Stimulated activated naive CD8-positive, alpha-beta T cell treated with anti-CD3 and anti-CD28 coated beads, Interleukin-15, Interleukin-2, amounts not matched to agents 100 U/mL and 50 U/mL, for 24 hours (primary cell): ENCODE results near the gene SERPINB1.

ENCODE experiments used
- ATAC-seq: fragments of 150-1000 bp; cut with Tn5 transposase; one replicate; pipeline ENCODE4 v1.10.0; 2021
- DNase-seq: peaks from one replicate; pipeline ENCODE4 v3.0.0; 2021

The SERPINB1 gene

DNA sequence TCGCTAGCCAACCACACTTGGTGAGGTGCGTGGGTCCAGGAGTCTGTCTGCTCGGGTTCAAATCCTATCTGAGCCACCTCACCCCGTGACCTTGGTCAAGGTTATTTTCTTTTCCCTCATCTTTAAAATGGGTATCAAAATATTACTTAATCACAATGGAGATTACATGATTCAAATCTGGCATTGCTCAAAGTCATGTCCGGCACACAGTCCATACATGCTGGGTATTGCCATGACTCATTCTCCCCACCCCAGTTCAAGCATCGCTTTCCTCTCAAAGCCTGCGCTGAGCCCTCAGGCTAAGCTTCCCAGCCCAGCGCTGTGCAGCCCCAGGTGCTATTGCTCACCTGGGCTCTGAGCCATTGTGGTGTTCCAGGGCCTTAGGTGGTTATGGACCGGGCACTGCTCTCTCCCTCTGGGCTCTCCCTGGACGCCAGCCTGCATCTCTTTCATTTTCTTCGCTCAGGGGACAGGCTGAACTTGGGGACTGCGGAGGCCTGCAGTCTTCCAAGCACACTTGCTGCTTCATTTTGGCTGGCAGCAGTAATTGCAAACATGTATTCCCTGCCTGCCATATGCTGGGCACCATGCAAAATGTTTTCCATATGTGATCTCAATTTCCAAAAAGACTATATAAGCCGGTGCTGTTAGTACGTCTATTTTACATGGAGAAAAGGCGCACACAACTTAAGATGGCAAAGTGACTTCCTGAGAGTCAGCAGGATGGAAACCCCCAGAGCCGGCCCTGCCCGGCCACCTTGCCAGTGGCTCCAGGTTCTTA is 49.1 kb downstream of the SERPINB1 start:
- DNase-seq: no peak

DNA sequence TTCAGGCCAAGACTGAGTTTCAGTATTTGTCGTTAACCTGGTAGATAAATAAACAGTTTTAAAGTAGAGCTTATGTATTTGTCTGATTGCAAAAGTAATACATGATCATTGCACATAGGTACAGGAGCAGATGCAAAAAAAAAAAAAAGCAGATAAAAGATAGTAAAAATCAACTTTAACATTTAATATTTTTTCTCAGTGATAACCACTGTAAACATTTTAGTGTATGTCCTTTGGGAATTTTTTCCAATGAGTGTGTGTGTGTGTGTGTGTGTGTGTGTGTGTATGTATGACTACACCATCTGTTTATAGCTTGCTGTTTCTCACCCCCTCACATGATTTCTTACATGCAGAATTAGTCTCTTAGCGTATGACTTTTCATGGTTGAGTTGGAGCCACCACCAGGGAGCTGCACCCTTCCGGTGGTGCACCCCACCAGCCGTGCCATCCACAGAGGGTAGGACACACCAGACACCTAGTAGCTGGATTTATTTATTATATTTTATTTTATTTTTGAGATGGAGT is 50.2 kb downstream of the SERPINB1 start:
- DNase-seq (no peak), ATAC-seq (no peak)

More for the DNA sequence above, 49.1 kb downstream of the SERPINB1 start:
- ATAC-seq: no peak

DNA sequence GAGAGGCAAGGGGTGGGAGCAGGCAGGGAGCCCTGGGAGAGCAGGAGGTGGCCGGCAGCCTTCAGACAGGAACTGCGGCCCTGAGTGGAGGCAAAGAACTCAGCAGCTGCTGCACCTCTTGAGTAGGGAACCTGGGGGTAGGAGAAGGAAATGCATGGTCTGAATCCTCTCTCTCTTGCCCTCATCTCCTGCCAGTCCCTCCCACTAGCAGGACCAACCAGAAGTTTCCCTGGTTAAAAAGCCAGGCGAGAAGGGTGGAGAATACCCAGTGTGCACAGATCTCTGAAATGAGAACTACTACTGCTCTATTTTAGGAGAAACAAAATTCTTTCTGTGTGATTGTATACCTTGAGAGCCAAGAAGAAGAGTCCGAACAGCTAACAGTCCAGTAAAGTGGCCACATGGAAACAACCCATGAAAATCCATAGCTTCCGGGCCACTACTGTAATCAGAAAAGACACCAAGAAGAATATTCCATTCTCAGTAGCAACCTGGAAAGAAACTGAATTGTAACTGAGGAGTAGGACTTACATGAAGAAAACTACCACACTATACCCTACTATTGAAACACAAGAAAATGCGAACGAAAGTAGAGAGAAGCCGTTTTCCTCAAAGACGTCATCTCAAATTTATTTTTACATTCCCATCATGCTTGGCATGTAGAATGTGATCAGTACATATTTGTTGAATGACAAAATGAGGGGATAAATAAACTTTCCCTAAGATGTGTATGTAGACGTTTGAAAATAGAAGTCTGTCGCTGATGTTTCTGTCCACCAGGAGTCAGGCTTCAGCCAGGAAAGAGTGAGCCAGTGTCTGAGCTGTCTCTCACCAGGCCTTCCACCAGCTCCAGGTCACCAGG is 50.8 kb downstream of the SERPINB1 start:
- peak; percentile 69 for ATAC-seq
- DNase-seq: peak; percentile 62

DNA sequence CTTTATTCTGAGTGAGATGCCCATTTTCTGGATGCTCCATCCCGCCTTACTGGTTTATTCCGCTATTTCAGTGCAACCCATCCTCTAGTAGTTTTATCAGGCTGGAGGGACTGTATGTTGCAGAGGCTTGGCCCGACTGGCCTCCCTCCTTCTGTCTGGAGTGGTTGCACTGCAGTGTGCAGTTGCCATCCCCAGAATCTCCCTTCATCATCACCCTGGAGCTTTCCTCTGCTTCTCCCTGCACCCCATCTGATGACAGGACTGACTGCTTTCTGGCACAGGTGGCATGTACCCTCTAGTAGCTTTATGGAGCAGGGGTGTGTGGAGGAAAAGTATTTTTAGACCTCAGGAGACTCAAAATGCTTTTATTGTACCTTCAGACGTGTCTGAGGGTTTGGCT is 55.4 kb downstream of the SERPINB1 start:
- ATAC-seq: no peak
- no peak for DNase-seq

DNA sequence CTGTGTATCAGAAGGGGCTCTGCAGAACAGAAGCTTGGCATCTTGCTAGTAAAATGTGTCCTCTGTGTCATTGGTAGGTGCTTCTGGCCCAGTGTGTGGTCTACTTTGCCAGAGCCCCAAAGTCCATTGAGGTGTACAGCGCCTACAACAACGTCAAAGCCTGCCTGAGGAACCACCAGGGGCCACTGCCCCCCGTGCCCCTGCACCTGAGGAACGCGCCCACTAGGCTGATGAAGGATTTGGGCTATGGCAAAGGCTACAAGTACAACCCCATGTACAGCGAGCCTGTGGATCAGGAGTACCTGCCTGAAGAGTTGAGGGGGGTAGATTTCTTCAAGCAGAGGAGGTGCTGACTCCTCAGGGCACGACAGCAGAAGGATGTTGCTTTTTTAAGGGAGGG is 56.7 kb downstream of the SERPINB1 start:
- ATAC-seq (no peak), DNase-seq (no peak)

DNA sequence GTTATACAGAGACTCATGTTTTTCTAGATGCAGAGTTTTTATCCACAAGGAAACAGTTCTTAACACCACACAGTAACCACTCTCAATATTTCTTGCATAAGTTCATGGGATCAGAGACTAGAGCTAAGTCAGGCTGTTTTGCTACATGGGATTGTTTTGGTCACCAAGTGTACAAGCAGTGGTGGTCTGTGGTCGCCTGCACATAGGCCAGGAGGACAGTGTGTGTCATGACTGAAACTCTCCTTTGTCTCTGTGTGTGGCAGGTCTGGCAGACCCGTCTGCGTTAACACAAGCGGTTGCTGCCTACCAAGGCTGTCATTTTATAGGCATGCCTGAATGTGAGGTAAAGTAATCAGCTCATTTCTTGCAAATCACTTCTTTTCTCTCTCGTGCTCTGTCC is 57.6 kb downstream of the SERPINB1 start:
- DNase-seq (no peak), ATAC-seq (no peak)

DNA sequence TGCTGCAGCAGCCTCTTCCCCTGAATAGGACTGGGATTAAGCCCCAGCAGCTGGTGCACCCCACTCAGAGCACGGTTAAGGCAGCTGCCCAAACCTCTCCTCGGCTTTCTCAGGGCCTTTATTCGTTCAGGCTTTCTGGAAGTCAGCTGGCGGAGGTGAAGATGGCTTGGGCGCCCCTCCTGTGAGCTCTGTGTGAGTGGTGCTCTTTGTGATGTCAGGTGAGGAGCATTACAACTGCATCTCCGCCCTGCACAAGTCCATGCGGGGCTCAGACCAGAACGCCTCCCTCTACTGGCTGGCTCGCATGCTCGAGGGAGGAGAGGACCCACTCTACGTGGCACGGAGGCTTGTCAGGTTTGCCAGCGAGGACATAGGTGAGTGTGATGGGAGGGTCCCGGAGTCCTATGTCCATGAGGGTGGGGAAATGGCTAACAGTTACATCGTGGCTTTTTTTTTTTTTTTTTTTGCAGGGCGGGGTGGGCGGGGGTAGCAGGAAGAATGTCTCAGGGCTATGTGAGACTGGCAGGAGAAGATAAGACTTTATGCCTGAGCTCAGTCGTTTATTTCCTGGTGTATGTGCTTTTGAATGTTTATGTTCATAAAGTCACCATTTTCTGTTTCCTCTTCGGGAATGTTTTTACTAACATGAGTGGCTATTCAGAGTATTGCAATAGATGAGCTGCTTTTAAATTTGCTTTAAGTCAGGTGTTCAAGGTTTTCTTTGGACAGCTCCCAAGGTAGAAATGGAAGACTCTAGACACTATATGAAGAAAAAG is 58.3 kb downstream of the SERPINB1 start:
- no peak for ATAC-seq
- no peak for DNase-seq

DNA sequence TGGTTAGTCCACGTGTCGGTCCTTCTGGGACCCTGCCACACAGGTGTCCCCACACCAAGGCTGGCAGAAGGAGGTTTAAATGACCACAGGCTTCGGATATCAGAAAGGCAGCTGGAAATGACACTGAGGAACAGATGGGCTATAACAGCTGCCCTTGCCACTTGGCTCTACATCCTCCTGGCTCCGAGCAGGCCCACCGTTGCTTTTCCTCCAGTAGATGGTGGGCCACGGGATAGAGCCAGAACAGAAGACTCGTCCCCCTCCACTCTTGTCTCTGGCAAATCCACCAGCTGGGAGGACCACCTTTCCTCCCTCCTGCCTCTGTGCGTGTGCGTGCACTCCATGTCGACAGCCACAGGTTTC is 58.9 kb downstream of the SERPINB1 start:
- ATAC-seq (no peak), DNase-seq (no peak)

DNA sequence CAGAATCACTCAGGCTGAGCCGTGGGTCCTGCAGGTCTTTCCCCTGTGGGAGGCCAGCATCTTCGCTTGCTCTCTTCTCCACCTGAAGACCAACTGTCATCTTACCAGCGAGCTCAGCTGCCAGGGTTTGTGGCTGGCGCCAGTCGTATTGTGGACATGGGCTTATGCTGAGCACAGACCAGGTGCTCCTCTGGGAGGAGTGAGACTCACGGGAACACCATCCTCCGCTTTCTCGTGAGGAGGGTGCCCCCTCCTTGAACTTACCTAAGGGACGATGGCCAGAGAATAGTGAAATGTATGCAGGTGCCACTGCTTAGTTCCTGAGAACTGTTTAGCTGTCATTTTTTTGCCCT is 59.3 kb downstream of the SERPINB1 start:
- ATAC-seq: no peak

More for the DNA sequence above, 59.3 kb downstream of the SERPINB1 start:
- DNase-seq: no peak
